Panc1 (cell line): ENCODE measurements around the gene TSKU.

Experiments
- CTCF ChIP-seq: fragments of 450-650 bp; IDR thresholded peaks from 2 replicates; pipeline ENCODE4 v1.5.1; 2017; ENCODE audit warnings: mild to moderate bottlenecking
- SIN3A ChIP-seq: IDR thresholded peaks from 2 replicates; pipeline ENCODE4 v1.6.1; 2012; ENCODE audit warnings: low read depth, mild to moderate bottlenecking, low read length, moderate library complexity, borderline replicate concordance; ENCODE audit not compliant: insufficient read depth

- TF ChIP-seq CTCF, result no peak
- TF ChIP-seq SIN3A, result no peak
Observed at GRCh38 chr11:76793391-76794291, 10.5 kb downstream of the TSKU start.
